Transverse colon (tissue), 4 donors: ENCODE measurements around the gene KRTAP4-3. TPM values are rescaled to one million over a fixed set of nuclear protein-coding genes. Genes with fewer than 3 reads are reported as not detected.

Experiments used
- DNase-seq: peaks from one replicate; pipeline ENCODE4 v3.0.0-alpha.2; 2019
- H3K27ac ChIP-seq, 4 donors: fragments of 200-600 bp; sonication (generic); 2 replicates each; pipeline ENCODE4 v1.5.1; 2016 to 2018; ENCODE audit warnings: inconsistent platforms in 4 of 4
- H3K27me3 ChIP-seq: fragments of 200-600 bp; sonication (generic); 2 replicates; pipeline ENCODE4 v1.5.1; 2017; ENCODE audit warnings: inconsistent platforms
- H3K36me3 ChIP-seq, 4 donors: fragments of 200-600 bp; sonication (generic); 2 replicates each; pipeline ENCODE4 v1.5.1; 2017 to 2019; ENCODE audit warnings: inconsistent platforms in 4 of 4
- H3K4me1 ChIP-seq, 4 donors: fragments of 200-600 bp; sonication (generic); 2 replicates each; pipeline ENCODE4 v1.5.1; 2017 to 2020; ENCODE audit warnings: inconsistent platforms in 4 of 4
- H3K4me3 ChIP-seq, 4 donors: fragments of 200-600 bp; sonication (generic); 1 replicate in 1 of 4; 2 replicates in 3 of 4; pipeline versions ENCODE4 v1.5.1 to v1.6.1; 2017 to 2019; ENCODE audit warnings: inconsistent platforms in 4 of 4
- H3K9me3 ChIP-seq, 2 donors: fragments of 200-600 bp; sonication (generic); 2 replicates each; pipeline ENCODE4 v1.5.1; 2017 to 2019; ENCODE audit warnings: inconsistent platforms in 2 of 2
- CTCF ChIP-seq, 5 experiments: fragments of 200-600 bp in 3 of 5; fragments of 450-650 bp in 2 of 5; sonication (generic) in 3 of 5; IDR thresholded peaks; 1 replicate in 2 of 5; 2 replicates in 3 of 5; pipeline ENCODE4 v1.5.1; 2016 to 2017; ENCODE audit warnings: antibody characterized with exemption in 5 of 5, inconsistent platforms in 3 of 5, mild to moderate bottlenecking in 2 of 5, moderate library complexity in 1 of 5
- EP300 ChIP-seq: sonication (generic); formaldehyde crosslinking; IDR thresholded peaks from one replicate; pipeline ENCODE4 v1.6.1; 2017; ENCODE audit warnings: antibody characterized with exemption, low read depth
- POLR2A ChIP-seq: fragments of 450-650 bp; IDR thresholded peaks from one replicate; pipeline ENCODE4 v1.6.1; 2016; ENCODE audit warnings: antibody characterized with exemption, mild to moderate bottlenecking, moderate library complexity
- POLR2AphosphoS5 ChIP-seq, 3 donors: sonication (generic); formaldehyde crosslinking; IDR thresholded peaks; one replicate each; pipeline ENCODE4 v1.6.1; 2016; ENCODE audit warnings: antibody characterized with exemption in 3 of 3
- WGBS, 2 donors: methylation state at CpG; one replicate each; pipeline ENCODE4 v1.1.5; 2018; ENCODE audit warnings: low coverage in 1 of 2; 5-methylcytosine and 5-hydroxymethylcytosine counted together
- in situ Hi-C, 4 donors: fragments of 200-750 bp; cut with MboI; loops; one replicate each; pipeline versions ENCODE4 v1.15.0 to v1.15.1; 2017; ENCODE audit warnings: low sequenced_read_pairs in 3 of 4, low pct_ligation_motif_present in 1 of 4, low pct_unique_long_range_greater_than_20kb in 1 of 4
- intact Hi-C: fragments of 100-400 bp; cut with DNase I; formaldehyde crosslinking; loops from one replicate; pipeline ENCODE4 v1.15.1; 2023; ENCODE audit warnings: low total_unique reads
- total RNA-seq, 4 donors: library from RNA; depleted of rRNA; stranded (reverse); fragments of >200 nt; gene quantifications; one replicate each; pipeline ENCODE4 v1.1.0, GENCODE V29; 2016

The KRTAP4-3 gene
- total RNA-seq, 4 donors from 2014 or later: not detected

GRCh38 chr17:41133880-41134735, 33.9 kb downstream of the KRTAP4-3 start:
- Histone ChIP-seq H3K4me1 (no peaks in the 10 kb centered on the region), H3K4me3 (no peak overlapping the region), H3K9me3 (no peaks in the 10 kb centered on the region), H3K27me3 (peaks cover 2% of the 10 kb centered on the region), H3K27ac (no peak overlapping the region), H3K36me3 (no peaks in the 10 kb centered on the region)
- WGBS, 2 donors: 62 to 65% methylated on average over 2 of the region's 2 CpGs
- no peak for DNase-seq
- intact Hi-C loops (no loop called here), in situ Hi-C loops (no loop called here)
- no peak for TF ChIP-seq POLR2AphosphoS5 (IDR thresholded peaks at IDR 0.05)

- H3K9me3 ChIP-seq: no peaks in the 10 kb centered on the region
- H3K27me3 ChIP-seq: peaks cover 5% of the 10 kb centered on the region
- intact Hi-C loops: no loop called here
- in situ Hi-C loops: no loop called here
- H3K4me3 ChIP-seq: no peak overlapping the region
- no peaks in the 10 kb centered on the region for H3K36me3 ChIP-seq
- TF ChIP-seq POLR2AphosphoS5 (IDR thresholded peaks at IDR 0.05) (no peak), EP300 (no peak), POLR2A (no peak), CTCF (IDR thresholded peaks at IDR 0.05) (no peak)
- no peaks in the 10 kb centered on the region for H3K4me1 ChIP-seq
- H3K27ac ChIP-seq: no peak overlapping the region
- no peak for DNase-seq
- 0 to 78% methylated on average over 1 to 3 of the region's 3 CpGs for WGBS, 2 donors
These were observed 36.0 kb downstream of the KRTAP4-3 start for GRCh38 chr17:41131979-41132378.

- Histone ChIP-seq H3K4me1 (no peaks in the 10 kb centered on the region), H3K27me3 (peaks cover 12% of the 10 kb centered on the region), H3K9me3 (no peaks in the 10 kb centered on the region), H3K36me3 (no peaks in the 10 kb centered on the region), H3K4me3 (no peak overlapping the region), H3K27ac (no peak overlapping the region)
- intact Hi-C loops: no loop called here
- no peak for DNase-seq
- in situ Hi-C loops: no loop called here
- TF ChIP-seq CTCF (IDR thresholded peaks at IDR 0.05) (no peak), POLR2AphosphoS5 (IDR thresholded peaks at IDR 0.05) (no peak), EP300 (no peak), POLR2A (no peak)
- WGBS, 2 donors: 54 to 70% methylated on average over 1 of the region's 1 CpG
These were observed 40.6 kb downstream of the KRTAP4-3 start for GRCh38 chr17:41127371-41127770.

- no peaks in the 10 kb centered on the region for H3K4me1 ChIP-seq
- in situ Hi-C loops: no loop called here
- intact Hi-C loops: no loop called here
These were observed 41.6 kb downstream of the KRTAP4-3 start for GRCh38 chr17:41126412-41126811.

More at GRCh38 chr17:41126412-41126811, 41.6 kb downstream of the KRTAP4-3 start:
- no peak for DNase-seq
- Histone ChIP-seq H3K27ac (no peak overlapping the region), H3K9me3 (no peaks in the 10 kb centered on the region), H3K36me3 (no peaks in the 10 kb centered on the region), H3K27me3 (peaks cover 12% of the 10 kb centered on the region), H3K4me3 (no peak overlapping the region)
- TF ChIP-seq EP300 (no peak), CTCF (IDR thresholded peaks at IDR 0.05) (no peak), POLR2AphosphoS5 (IDR thresholded peaks at IDR 0.05) (no peak), POLR2A (no peak)
- WGBS, 2 donors: 76 to 79% methylated on average over 3 of the region's 3 CpGs
